Lung (tissue), 13 donors: ENCODE data around the gene MAPK7. TPM values are rescaled to one million over a fixed set of nuclear protein-coding genes. Genes with fewer than 3 reads are reported as not detected.

Source experiments
- ATAC-seq: fragments of 200-7000 bp; cut with Tn5 transposase; one replicate; pipeline ENCODE4 v1.9.1; 2020; ENCODE audit warnings: moderate number of reproducible peaks; ENCODE audit not compliant: insufficient read depth, low FRiP score
- DNase-seq, 3 donors: peaks; one replicate each; pipeline ENCODE4 v3.0.0-alpha.2; 2013 to 2017
- H3K27ac ChIP-seq, 2 donors: one replicate each; pipeline ENCODE4 v1.5.1; 2013; ENCODE audit warnings: mild to moderate bottlenecking in 2 of 2, moderate library complexity in 2 of 2, control low read depth in 1 of 2, inconsistent platforms in 1 of 2, low read depth in 1 of 2, low read length in 1 of 2
- H3K27me3 ChIP-seq, 3 donors: one replicate each; pipeline ENCODE4 v1.5.1; 2013; ENCODE audit warnings: low read length in 2 of 3; ENCODE audit not compliant: control insufficient read depth in 3 of 3, insufficient read depth in 3 of 3
- H3K36me3 ChIP-seq, 4 donors: one replicate each; pipeline ENCODE4 v1.5.1; 2013; ENCODE audit warnings: low read length in 4 of 4, mild to moderate bottlenecking in 1 of 4, moderate library complexity in 1 of 4; ENCODE audit not compliant: control insufficient read depth in 4 of 4, insufficient read depth in 4 of 4
- H3K4me1 ChIP-seq, 5 donors: one replicate each; pipeline ENCODE4 v1.5.1; 2013; ENCODE audit warnings: low read length in 5 of 5, mild to moderate bottlenecking in 2 of 5, moderate library complexity in 1 of 5; ENCODE audit not compliant: control insufficient read depth in 5 of 5, insufficient read depth in 5 of 5
- H3K4me3 ChIP-seq: one replicate; pipeline ENCODE4 v1.5.1; 2013; ENCODE audit warnings: mild to moderate bottlenecking, control low read depth, moderate library complexity
- H3K9ac ChIP-seq, 2 donors: one replicate each; pipeline ENCODE4 v1.5.1; 2013; ENCODE audit warnings: low read length in 2 of 2, control low read depth in 1 of 2; ENCODE audit not compliant: insufficient read depth in 1 of 2
- H3K9me3 ChIP-seq, 4 donors: one replicate each; pipeline ENCODE4 v1.5.1; 2013; ENCODE audit warnings: low read length in 3 of 4, mild to moderate bottlenecking in 1 of 4, moderate library complexity in 1 of 4; ENCODE audit not compliant: control insufficient read depth in 4 of 4, insufficient read depth in 3 of 4
- CTCF ChIP-seq: IDR thresholded peaks from 2 replicates; pipeline ENCODE4 v1.5.1; 2012; ENCODE audit warnings: mild to moderate bottlenecking; ENCODE audit errors: control extremely low read depth, extremely low read depth
- WGBS, 2 donors: extraction: QIAGEN DNeasy Blood & Tissue Kit; methylation state at CpG; one replicate each; pipeline ENCODE4 v1.1.7; 2013; 5-methylcytosine and 5-hydroxymethylcytosine counted together
- polyA plus RNA-seq, 2 donors: library from polyadenylated mRNA; stranded (reverse); fragments of 200-250 nt; gene quantifications; one replicate each; pipeline ENCODE4 v1.2.1, GENCODE V29; 2013
- small RNA-seq: library from RNA; depleted of rRNA; stranded (forward); fragments of <200 nt; gene quantifications from one replicate; pipeline ENCODE3, GENCODE V24; 2014; ENCODE audit warnings: low replicate concordance
- total RNA-seq, 2 donors: library from RNA; depleted of rRNA in 1 of 2; stranded (reverse); fragments of >200 nt in 1 of 2; gene quantifications; one replicate each; pipeline ENCODE4 v1.2.1, GENCODE V29; 2014 to 2021
- donor health status: control.
- donor health status: control.
- donor health status: Bipolar disorder and iron deficiency.
- donor health status: healthy.
- donor health status: DM: yes; HTN: yes; CAD: no.

MAPK7 gene
- total and polyA plus RNA-seq, 4 donors, result 13.7 to 45.7 (median 22.8) TPM

- Histone ChIP-seq H3K9me3 (no peaks in the 10 kb centered on the region), H3K4me3 (no peak overlapping the region), H3K27me3 (no peaks in the 10 kb centered on the region), H3K36me3 (no peaks in the 10 kb centered on the region), H3K27ac (no peak overlapping the region), H3K9ac (no peak overlapping the region), H3K4me1 (peaks cover 0 to 14% (median 0%) of the 10 kb centered on the region in 5 donors)
- DNase-seq, result no peak
- ATAC-seq, result no peak
- 94 to 97% methylated on average over 5 of the region's 5 CpGs for WGBS, 2 donors
- no peak for TF ChIP-seq CTCF
Measured at GRCh38 chr17:19426631-19427030, 48.3 kb downstream of the MAPK7 start.

DNA sequence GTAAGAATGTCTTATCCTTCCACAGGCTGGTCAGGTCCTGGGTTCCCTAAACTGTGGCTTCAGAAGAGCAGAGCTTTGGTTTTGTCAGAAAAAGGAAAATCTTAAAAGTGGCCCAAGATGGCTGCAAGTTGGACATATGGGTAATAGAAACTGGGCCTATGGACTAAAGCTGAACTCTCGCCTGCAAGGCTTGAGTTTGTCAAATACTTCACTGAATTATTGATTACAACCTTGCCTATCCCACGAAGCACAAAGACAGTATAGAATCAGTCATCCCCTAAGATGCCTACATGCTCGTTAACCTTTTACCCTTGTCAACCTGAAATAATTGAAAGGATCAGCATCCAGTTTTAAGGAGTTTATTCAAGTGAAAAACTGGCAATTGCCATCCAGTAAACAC lies 53.4 kb downstream of the MAPK7 start:
- no peak for DNase-seq
- Histone ChIP-seq H3K27ac (no peak overlapping the region), H3K27me3 (no peaks in the 10 kb centered on the region), H3K4me1 (no peaks in the 10 kb centered on the region), H3K4me3 (no peak overlapping the region), H3K9ac (no peak overlapping the region), H3K9me3 (no peaks in the 10 kb centered on the region), H3K36me3 (no peaks in the 10 kb centered on the region)
- TF ChIP-seq CTCF, result no peak
- 81 to 92% methylated on average over 3 of the region's 3 CpGs for WGBS, 2 donors
- no peak for ATAC-seq

Small RNA genes lying within 50 kb of the gene (small RNA-seq; reads per million reads assigned to genes)
- gene MIR1180 (10.9 reads per million, percentile 96 among the genes with 10 or more reads in this experiment), gene RF00537 (not detected)

Other genes starting within 250 kb of the MAPK7 start
- gene EPN2, start 141.1 kb upstream of the MAPK7 start, total RNA-seq, result 10 to 100 TPM; 51.0 to 73.7 TPM
- 10 to 100 TPM; 16.7 to 23.8 TPM for gene EPN2, start 141.1 kb upstream of the MAPK7 start, polyA plus RNA-seq
- 10 to 100 TPM; 23.7 to 47.9 TPM for gene B9D1, start 15.8 kb upstream of the MAPK7 start, total RNA-seq
- 10 to 100 TPM; 23.5 to 28.3 TPM for gene B9D1, start 15.8 kb upstream of the MAPK7 start, polyA plus RNA-seq
- 100 to 1,000 TPM; 108 to 156 TPM for gene MFAP4, start 8.7 kb downstream of the MAPK7 start, total RNA-seq
- gene MFAP4, start 8.7 kb downstream of the MAPK7 start, polyA plus RNA-seq, result 10 to 100 TPM; 45.7 to 76.4 TPM
- 1 to 10 TPM; 2.4 to 6.9 TPM for gene RNF112, start 32.7 kb downstream of the MAPK7 start, total RNA-seq
- gene RNF112, start 32.7 kb downstream of the MAPK7 start, polyA plus RNA-seq, result 1 to 10 TPM; 3.0 to 3.6 TPM
- gene SLC47A1, start 155.4 kb downstream of the MAPK7 start, total RNA-seq, result 1 to 10 TPM in 1 of 2 donors, under 1 TPM in 1; 0.74 to 9.4 TPM
- 1 to 10 TPM; 1.8 to 2.8 TPM for gene SLC47A1, start 155.4 kb downstream of the MAPK7 start, polyA plus RNA-seq